GM13976 (cell line): Measurements from ENCODE around the gene NKAPL.
A peak's percentile ranks its signal among the peaks of the same experiment; 100 is the strongest.

Experiments
- DNase-seq: peaks from one replicate; pipeline ENCODE4 v3.0.0; 2012; ENCODE audit warnings: low spot score
- CTCF ChIP-seq: IDR thresholded peaks from 2 replicates; pipeline ENCODE4 v1.5.1; 2012; ENCODE audit warnings: borderline replicate concordance, mild to moderate bottlenecking; ENCODE audit not compliant: insufficient read depth; ENCODE audit errors: extremely low read depth, missing control alignments, control extremely low read depth
- in situ Hi-C: fragments of 300-500 bp; cut with MboI; formaldehyde crosslinking; loops from one replicate; pipeline ENCODE4 v1.12.0; 2022; ENCODE audit warnings: low sequenced_read_pairs, mixed read lengths, inconsistent platforms; ENCODE audit not compliant: unreplicated experiment

Gene NKAPL

GRCh38 chr6:28257042-28257441, 2.1 kb upstream of the NKAPL start:
- in situ Hi-C loops, result no loop called here
- DNase-seq, result no peak
- TF ChIP-seq CTCF, result no peak

DNA sequence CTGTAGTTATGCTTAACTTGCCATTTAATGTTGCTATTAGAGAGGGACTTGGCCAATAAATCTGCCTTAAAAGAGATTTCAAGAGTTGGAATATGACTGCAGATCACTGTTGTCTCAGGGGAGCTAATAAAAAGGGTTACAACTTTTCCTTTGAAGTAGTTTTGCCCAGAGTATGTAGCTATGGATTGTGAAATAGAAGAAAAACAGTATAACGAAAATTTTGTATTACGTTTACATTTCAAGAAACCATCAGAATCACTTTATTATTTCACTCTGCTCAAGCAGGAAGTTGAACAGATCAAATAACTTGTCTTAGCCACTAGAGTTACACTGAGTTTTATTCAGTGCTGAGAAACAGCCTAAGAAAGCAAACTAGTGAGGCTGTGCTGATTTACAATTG, 4.8 kb downstream of the NKAPL start:
- no peak for TF ChIP-seq CTCF
- in situ Hi-C loops, result no loop called here
- no peak for DNase-seq

DNA sequence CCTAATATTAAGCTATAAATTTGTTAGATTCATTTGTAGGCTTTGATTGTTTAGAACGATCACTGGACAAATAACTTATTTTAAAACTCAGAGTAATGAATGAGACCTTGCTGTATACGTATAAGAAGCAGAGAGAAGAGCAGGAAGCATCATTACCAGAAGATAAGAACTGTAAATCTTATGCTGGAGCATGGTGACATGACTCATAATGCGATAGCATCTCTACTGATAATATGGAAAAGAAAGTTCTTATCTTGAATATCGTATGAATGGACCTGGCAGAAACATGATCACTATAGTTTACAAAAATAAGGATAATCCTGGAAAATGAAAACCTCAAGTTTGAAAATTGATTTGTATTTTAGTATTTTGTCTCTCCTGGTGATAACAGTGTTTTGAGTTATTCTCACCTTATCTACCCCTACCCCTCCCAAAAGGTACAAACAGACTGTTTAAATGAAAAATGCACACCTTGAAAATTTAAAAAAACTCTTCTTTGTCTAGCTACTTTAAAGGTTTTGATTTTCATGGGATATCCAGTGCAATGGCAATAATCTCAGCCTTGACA, 5.8 kb downstream of the NKAPL start:
- no peak for DNase-seq
- no peak for TF ChIP-seq CTCF
- in situ Hi-C loops, result no loop called here

- DNase-seq, result no peak
- TF ChIP-seq CTCF, result no peak
- in situ Hi-C loops, result no loop called here
Measured at GRCh38 chr6:28266563-28266961, 7.5 kb downstream of the NKAPL start.

- in situ Hi-C loops, result no loop called here
- TF ChIP-seq CTCF, result no peak
- DNase-seq, result peak; percentile 79
Measured at GRCh38 chr6:28266962-28267694, 8.0 kb downstream of the NKAPL start, which contains the start of gene ZSCAN26. TSS of gene ZSCAN26 (plus strand) at chr6:28267143. CDS start at chr6:28271920, 4,777 bp downstream.

- in situ Hi-C loops, result no loop called here
- no peak for TF ChIP-seq CTCF
Measured at GRCh38 chr6:28267695-28268059, 8.6 kb downstream of the NKAPL start.

More at GRCh38 chr6:28267695-28268059, 8.6 kb downstream of the NKAPL start:
- no peak for DNase-seq
